Ectodermal cell (in vitro differentiated cells): ENCODE results near the gene KCTD4.

ENCODE experiments used
- H3K27ac ChIP-seq: 2 replicates; pipeline ENCODE4 v1.7.0; 2013; ENCODE audit warnings: mild to moderate bottlenecking, low read depth, low read length; ENCODE audit not compliant: insufficient read depth, poor library complexity, severe bottlenecking
- H3K27me3 ChIP-seq: 2 replicates; pipeline ENCODE4 v1.7.0; 2013; ENCODE audit warnings: mild to moderate bottlenecking, low read length; ENCODE audit not compliant: insufficient read depth, control insufficient read depth, poor library complexity, severe bottlenecking
- H3K36me3 ChIP-seq: one replicate; pipeline ENCODE4 v1.7.0; 2013; ENCODE audit warnings: low read length; ENCODE audit not compliant: control insufficient read depth, insufficient read depth
- H3K4me1 ChIP-seq: one replicate; pipeline ENCODE4 v1.7.0; 2013; ENCODE audit warnings: low read length; ENCODE audit not compliant: control insufficient read depth, insufficient read depth
- H3K4me3 ChIP-seq: 2 replicates; pipeline ENCODE4 v1.7.0; 2013; ENCODE audit warnings: low read depth, low read length, control low read depth; ENCODE audit not compliant: insufficient read depth
- H3K9me3 ChIP-seq: 2 replicates; pipeline ENCODE4 v1.7.0; 2013; ENCODE audit warnings: mild to moderate bottlenecking, low read length, moderate library complexity; ENCODE audit not compliant: control insufficient read depth
- WGBS, 2 experiments: methylation state at CpG; one replicate each; pipeline ENCODE4 v1.1.7; 2013; ENCODE audit warnings: missing lambda C conversion rate in 2 of 2; 5-methylcytosine and 5-hydroxymethylcytosine counted together

The KCTD4 gene

DNA sequence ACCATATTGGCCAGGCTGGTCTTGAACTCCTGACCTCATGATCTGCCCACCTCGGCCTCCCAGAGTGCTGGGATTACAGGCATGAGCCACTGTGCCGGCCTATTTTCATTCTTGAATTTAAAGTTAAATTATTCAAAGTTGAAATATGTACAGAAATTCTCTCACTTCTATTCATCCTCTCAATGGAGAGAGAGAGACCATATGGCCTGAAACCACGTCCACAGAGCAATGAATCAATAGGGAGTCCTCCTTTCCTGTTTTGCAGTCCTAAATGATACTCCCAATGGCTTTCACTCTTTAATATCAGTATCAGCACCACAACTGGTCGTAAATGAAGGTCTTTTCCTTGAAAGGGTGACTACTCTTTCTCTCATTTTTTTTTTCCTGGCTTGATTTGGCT is 30.5 kb upstream of the KCTD4 start:
- no peak overlapping the region for H3K27ac ChIP-seq
- no peaks in the 10 kb centered on the region for H3K9me3 ChIP-seq
- no peaks in the 10 kb centered on the region for H3K4me1 ChIP-seq
- no peak overlapping the region for H3K4me3 ChIP-seq
- H3K27me3 ChIP-seq, result no peaks in the 10 kb centered on the region
- H3K36me3 ChIP-seq, result no peaks in the 10 kb centered on the region
- whole genome bisulfite sequencing, 2 experiments, result 94 to 96% methylated on average over 4 of the region's 4 CpGs

GRCh38 chr13:45229172-45229571 is 28.3 kb upstream of the KCTD4 start:
- Histone ChIP-seq H3K9me3 (no peaks in the 10 kb centered on the region), H3K27me3 (no peaks in the 10 kb centered on the region), H3K27ac (no peak overlapping the region), H3K36me3 (no peaks in the 10 kb centered on the region), H3K4me1 (no peaks in the 10 kb centered on the region), H3K4me3 (no peak overlapping the region)
- 93 to 94% methylated on average over 4 of the region's 4 CpGs for WGBS, 2 experiments

- Histone ChIP-seq H3K9me3 (no peaks in the 10 kb centered on the region), H3K27me3 (no peaks in the 10 kb centered on the region), H3K4me1 (no peaks in the 10 kb centered on the region), H3K4me3 (no peak overlapping the region), H3K27ac (no peak overlapping the region), H3K36me3 (no peaks in the 10 kb centered on the region)
- 92% methylated on average over 5 of the region's 5 CpGs for WGBS, 2 experiments
Measured at GRCh38 chr13:45228002-45228401, 27.2 kb upstream of the KCTD4 start.

GRCh38 chr13:45226024-45226423 is 25.2 kb upstream of the KCTD4 start:
- WGBS, 2 experiments, result 97 to 100% methylated on average over 2 to 3 of the region's 3 CpGs
- Histone ChIP-seq H3K27me3 (no peaks in the 10 kb centered on the region), H3K4me1 (no peaks in the 10 kb centered on the region), H3K9me3 (no peaks in the 10 kb centered on the region), H3K36me3 (no peaks in the 10 kb centered on the region), H3K27ac (no peak overlapping the region), H3K4me3 (no peak overlapping the region)

GRCh38 chr13:45225370-45225769 is 24.5 kb upstream of the KCTD4 start:
- Histone ChIP-seq H3K36me3 (no peaks in the 10 kb centered on the region), H3K27ac (no peak overlapping the region), H3K27me3 (no peaks in the 10 kb centered on the region), H3K9me3 (no peaks in the 10 kb centered on the region), H3K4me3 (no peak overlapping the region), H3K4me1 (no peaks in the 10 kb centered on the region)
- 85 to 89% methylated on average over 4 of the region's 4 CpGs for WGBS, 2 experiments

GRCh38 chr13:45224176-45224575 is 23.3 kb upstream of the KCTD4 start:
- Histone ChIP-seq H3K27me3 (no peaks in the 10 kb centered on the region), H3K4me3 (no peak overlapping the region), H3K4me1 (no peaks in the 10 kb centered on the region), H3K27ac (no peak overlapping the region), H3K9me3 (no peaks in the 10 kb centered on the region), H3K36me3 (no peaks in the 10 kb centered on the region)

- no peaks in the 10 kb centered on the region for H3K27me3 ChIP-seq
- H3K36me3 ChIP-seq, result no peaks in the 10 kb centered on the region
- H3K4me3 ChIP-seq, result no peak overlapping the region
- no peak overlapping the region for H3K27ac ChIP-seq
- H3K9me3 ChIP-seq, result no peaks in the 10 kb centered on the region
- WGBS, 2 experiments, result 95 to 97% methylated on average over 1 of the region's 1 CpG
- H3K4me1 ChIP-seq, result peaks cover 12% of the 10 kb centered on the region
Measured at GRCh38 chr13:45222919-45223318, 22.1 kb upstream of the KCTD4 start.

- H3K4me1 ChIP-seq, result peaks cover 12% of the 10 kb centered on the region
- H3K27ac ChIP-seq, result no peak overlapping the region
- 85 to 92% methylated on average over 3 of the region's 3 CpGs for WGBS, 2 experiments
- no peak overlapping the region for H3K4me3 ChIP-seq
- H3K9me3 ChIP-seq, result no peaks in the 10 kb centered on the region
- H3K27me3 ChIP-seq, result no peaks in the 10 kb centered on the region
- H3K36me3 ChIP-seq, result no peaks in the 10 kb centered on the region
Measured at GRCh38 chr13:45222516-45222915, 21.7 kb upstream of the KCTD4 start.

DNA sequence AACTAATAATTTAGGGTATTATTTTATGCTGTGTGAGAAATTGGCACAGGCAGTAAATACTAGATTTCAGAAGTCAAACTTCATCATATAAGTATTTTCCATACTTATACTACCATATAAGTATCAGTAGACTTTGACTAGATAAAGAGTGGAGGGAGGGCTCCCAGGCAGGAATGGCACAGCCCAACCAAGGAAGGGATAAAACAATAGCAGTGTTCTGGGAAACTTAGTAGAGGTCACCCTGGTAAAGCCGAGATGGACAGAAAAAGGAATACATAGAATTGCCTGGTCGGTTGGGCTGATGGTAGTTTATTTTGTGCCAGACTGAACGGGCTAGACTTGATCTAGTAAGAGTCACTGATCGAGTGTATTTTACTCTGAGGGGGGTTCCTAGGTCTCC is 19.6 kb upstream of the KCTD4 start:
- H3K36me3 ChIP-seq, result no peaks in the 10 kb centered on the region
- peaks cover 12% of the 10 kb centered on the region for H3K4me1 ChIP-seq
- no peaks in the 10 kb centered on the region for H3K27me3 ChIP-seq
- 90 to 97% methylated on average over 4 of the region's 4 CpGs for WGBS, 2 experiments
- H3K27ac ChIP-seq, result no peak overlapping the region
- H3K9me3 ChIP-seq, result no peaks in the 10 kb centered on the region
- no peak overlapping the region for H3K4me3 ChIP-seq

GRCh38 chr13:45219938-45220375 is 19.1 kb upstream of the KCTD4 start:
- Histone ChIP-seq H3K27ac (no peak overlapping the region), H3K27me3 (no peaks in the 10 kb centered on the region), H3K9me3 (no peaks in the 10 kb centered on the region), H3K36me3 (no peaks in the 10 kb centered on the region), H3K4me3 (no peak overlapping the region), H3K4me1 (peaks cover 12% of the 10 kb centered on the region)
- 92 to 95% methylated on average over 4 of the region's 4 CpGs for WGBS, 2 experiments
